HPDE6-E6E7 (cell line): ENCODE data around the gene SETD6.

ENCODE experiments used
- DNase-seq: peaks from one replicate; pipeline ENCODE4 v3.0.0; 2011; ENCODE audit warnings: missing footprints; ENCODE audit errors: extremely low spot score

Gene SETD6

DNA sequence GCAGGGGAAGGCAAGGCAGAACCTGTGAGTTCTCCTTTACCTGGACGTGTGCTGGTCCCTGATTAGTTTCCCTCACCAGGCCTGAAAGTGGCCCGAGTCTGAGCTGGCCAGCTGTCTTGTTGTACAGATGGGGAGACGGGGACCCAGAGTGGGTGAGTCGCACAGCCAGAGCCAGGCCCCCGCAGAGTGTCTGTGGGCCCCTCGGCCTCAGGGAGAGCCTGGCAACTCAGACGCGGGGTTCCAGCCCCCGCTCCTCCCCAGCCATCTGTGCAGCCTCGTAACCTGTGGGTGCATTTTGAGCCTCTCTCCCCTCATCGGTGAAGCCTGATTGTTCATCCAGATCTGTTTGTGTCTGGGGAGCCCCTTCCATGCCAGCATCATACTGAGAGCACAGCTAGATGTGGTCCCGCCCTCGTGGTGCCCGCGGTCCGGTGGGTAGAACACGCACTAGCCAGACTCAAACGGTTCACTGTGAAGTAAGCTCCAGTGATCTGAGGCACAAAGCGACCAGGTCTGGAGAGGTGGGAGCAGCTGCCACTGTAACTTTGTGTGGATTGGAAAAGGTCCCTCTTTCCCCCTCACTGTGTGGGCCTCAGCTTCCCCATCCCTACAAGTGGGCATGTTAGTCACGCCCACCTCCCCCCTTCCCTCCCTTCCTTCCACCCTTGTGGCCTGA, 21.4 kb upstream of the SETD6 start:
- DNase-seq: no peak

DNA sequence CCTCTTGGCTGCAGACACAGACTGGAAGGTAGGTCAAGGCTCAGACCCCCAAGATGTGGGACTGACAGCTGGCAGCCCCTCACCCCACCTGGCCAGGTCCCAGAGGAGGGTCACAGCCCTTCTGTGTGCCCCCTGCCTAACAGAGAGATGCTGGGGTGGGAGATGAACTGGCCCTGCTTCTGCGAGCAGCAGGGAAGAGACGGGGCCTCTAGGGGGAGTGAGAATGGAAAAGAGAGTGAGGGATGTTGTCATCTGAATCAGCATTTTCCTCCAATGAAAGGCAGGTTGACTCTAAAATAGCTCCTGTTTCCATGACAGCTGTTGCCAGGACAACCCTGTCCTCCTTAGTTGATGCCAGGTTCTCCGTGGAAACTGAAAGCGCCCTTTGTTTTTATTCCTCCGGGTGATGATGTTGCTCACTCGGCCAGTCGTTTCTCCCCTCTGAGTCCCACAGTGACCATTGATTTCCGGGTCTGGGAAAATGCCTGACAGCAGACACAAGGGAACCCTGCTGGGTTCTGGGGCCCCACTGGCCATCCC, 20.3 kb upstream of the SETD6 start:
- peak; percentile 94 for DNase-seq

DNA sequence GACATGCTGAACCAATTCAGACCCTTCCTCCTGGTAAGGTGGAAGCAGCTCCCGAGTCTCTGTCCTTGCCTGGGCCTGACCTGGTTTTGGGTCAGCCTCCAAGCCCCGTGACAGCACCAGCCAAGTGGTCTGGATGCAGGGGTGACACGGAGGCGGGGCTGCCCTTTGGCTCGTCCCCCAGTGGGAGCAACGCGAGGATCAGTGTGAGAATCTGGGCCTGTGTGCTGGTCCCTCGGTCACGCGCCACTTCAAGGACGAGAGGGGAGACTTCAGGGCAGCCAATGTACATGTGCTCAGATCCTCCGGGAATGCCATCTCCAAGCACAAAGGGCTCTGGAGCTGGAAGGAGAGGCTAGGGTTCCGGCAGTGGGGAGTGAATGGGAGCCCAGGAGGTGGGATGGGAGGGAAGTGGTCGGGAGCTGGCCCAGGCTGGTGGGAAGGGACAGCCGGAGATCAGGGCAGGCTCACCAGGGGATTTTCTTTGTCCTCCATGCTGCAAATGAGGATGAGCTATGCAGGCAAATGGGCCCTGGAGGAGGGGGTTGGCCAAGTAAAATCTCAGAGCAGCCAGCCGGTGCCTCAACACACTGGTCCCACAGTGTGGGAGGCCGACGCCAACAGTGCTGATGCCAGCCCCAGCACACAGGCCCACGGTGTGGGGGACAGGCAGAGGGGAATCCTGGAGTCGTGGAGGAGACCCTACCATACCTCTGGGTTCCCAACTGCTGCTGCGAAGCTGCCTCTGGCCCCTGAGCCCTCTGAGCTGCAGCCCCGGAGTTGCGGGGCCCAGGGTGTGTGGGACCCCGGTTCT, 19.6 kb upstream of the SETD6 start:
- DNase-seq: no peak

DNA sequence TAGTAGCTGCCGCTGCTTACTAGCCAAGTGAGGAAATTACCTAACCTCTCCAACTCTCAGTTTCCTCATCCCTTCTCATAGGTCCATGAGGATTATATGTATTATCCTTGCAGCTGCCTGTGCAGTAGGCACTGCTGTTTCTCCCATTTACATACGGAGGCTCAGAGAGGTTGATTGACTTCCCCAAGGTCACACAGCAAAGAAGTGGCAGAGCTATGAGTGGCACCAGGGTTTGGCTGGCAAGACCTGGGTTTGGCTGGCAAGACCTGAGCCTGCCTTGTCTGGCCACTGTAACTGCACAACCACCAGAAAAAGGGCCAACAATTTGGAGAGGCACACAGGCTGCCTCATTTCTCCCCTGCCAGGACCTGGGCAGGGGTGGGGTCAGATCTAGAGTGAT, 17.8 kb upstream of the SETD6 start:
- no peak for DNase-seq

DNA sequence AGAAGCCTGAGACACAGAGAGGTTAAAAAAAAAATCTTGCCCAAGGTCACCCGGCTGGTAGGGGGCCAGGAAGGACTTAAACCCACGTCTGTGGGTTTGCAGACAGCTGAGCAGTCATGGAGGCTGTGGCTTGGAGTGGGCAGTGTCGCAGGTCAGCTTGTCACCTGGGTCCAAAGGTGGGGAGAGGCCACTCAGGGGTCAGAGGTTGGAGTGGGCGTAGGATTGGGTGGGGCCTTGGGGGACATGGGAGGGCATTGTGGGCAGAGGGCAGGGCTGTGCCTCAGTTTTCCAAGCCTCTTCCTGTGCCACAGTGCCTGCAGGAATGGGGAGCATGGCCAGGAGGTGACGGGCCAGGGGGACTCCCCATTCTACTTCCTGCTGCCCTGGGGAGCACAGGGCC, 17.4 kb upstream of the SETD6 start:
- no peak for DNase-seq

DNA sequence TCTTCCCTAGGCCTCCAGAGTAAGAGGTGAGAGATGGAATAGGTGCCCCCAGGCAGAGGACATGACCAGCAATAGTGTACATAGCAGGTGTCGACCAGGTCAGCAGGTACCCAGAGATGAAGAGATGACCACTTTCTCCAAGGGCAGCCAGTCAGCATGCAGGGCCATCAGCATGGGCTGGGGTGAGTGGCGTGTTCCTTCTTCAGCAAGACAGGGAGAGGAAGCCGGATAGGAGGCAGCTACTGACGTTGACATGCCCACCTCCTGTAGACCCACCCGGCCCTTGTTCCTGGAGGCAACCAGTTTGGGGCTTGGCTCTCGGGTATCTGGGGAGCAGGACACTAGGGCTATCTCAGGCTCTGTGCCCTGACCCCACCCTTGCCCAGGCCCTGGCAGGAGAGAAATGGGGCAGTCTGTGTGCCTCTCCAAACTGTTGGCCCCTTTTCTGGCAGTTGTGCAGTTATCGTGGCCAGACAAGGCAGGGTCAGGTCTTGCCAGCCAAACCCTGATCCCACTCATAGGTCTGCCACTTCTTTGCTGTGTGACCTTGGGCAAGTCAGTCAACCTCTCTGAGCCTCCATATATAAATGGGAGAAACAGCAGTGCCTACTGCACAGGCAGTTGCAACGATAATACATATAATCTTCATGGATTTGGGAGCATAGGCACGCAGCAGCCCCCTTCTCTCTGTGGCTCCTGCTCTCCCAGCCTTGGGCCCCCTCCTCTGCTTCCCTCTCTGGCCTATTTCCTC, 16.8 kb upstream of the SETD6 start:
- no peak for DNase-seq

DNA sequence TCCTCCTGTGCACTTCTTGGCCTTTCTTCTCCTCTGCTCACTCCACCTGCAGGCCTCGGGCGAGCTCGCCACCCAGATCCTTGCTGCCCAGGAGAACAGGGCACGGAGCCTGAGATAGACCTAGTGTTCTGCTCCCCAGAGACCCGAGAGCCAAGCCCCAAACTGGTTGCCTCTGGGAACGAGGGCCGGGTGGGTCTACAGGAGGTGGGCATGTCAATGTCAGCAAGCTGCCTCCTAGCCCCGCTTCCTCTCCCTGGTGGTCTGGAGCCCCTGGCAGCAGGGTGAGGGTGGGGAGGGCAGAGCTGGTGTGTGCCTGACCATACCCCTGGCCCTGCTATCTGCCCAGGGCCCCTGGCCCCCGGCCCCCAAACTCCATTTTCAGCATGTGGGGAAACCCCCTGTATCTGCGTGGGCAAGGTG, 16.2 kb upstream of the SETD6 start:
- no peak for DNase-seq

DNA sequence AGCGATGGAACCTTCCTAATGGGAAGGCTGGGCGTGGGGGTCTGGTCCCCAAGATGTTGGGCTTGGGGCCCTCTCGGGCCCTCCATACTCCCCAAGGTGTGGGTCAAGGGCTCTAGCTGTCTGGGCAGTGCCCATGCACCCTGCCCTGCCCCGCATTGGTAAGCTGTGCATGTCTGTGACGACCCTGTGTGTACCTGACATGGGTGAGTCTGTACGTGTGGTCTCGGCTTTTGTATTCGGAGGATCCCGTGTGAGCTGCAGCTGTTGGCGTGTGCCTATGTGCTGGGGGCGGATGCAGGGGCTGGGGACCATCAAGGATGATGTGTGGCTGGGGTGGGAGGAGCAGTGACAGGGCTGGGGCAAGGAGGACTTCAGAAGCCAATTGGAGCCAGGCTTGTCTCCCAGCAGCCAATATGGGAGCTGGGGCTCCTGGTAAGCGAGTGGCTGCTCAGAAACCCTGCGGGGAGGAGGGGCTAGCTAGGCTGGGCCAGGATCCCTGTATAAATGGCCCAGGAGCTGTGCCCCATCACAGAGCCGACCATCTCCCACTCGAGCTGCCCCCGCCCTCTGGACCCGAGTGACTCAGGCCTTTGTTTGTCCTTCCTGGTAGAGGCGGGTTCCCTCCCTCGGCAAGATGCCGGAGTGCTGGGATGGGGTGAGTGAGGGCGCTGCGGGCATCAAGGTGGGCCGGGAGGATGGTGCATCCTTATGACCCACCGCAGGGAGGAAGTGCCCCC, 15.5 kb upstream of the SETD6 start, which contains the start of gene NDRG4:
Gene NDRG4 (plus strand): TSS at position 529 of the 737 bp plus-strand sequence. CDS start 106 bp downstream, at position 635.
- peak; percentile 84 for DNase-seq

DNA sequence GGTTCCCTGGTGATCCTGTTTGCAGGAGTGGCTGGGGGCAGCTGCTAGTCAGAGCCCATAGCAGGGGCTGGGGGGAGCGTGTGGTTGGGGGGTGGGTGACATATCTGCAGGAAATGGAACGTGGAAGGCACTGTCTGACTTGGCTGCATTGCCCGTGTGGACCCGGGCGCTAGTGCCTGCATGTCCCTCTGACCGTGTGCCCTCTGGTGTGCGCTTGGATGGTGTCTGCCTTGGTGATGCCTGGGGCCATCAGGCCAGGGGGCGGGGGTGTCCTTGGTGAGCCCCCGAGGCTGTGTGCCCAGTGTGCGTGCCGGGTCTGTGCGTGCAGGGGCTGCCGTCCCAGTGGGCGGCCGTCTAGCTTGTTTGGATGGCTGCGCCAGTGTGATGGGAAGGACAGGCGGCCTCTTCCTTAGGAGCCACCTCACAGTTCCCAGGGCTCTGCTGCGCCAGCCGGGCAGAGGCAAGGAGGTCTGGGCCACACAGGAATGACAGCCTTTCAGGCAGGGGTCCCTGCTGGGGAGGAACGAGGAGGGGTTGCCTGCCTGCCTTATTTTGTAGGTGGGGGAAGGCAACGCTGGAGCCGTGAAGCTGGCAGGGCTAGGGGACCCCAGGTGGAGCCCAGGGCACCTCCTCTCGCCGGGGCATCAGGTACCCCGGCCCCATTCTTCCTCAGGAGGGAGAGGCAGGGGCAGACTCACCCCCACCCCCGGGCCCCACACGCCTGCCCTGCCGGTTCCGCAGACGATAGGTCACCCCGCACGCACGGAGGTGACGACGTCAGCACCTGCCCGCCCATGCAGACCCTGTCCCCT, 14.7 kb upstream of the SETD6 start:
- no peak for DNase-seq

DNA sequence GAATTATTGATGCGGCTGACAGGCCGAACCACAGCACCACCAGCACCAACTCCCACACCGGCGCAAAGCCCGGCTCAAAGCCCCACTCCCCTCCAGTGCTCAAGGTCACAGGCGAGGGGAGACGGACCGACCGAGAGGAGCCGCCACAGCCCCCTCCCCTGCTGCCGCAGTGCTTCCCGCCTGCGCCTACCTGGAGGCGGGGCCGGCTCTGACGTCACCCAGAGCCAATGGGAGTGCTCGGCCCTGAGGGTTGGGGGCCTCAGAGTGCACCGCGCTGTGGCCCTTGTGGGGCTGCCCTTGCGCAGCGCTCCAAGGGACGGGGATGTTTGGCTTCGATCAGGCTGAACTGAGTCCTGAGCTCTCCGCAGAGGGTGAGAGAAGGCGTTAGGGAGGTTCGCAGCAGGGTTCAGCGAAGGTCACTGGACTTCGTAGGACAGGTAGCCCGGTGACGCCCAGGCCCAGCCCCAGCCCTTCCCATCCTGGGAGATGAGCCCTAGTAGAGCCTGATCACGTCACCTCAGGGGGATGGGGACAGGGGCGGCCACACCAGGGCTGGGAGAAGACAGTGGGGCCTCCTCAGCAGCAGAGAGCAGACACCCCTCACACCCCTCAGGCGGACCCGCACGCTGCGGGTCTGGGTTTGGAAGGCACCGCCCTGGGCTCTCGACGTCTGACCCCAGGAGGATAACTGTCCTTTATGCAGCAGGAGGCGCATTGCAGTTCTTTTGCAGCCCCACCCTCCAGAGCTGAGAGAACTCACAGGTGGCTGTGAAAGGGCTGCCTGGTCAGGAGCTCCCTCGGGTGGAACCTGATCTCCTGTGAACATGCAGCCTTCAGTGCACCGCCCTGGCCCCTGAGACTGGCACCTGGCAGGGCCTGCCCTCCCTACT, 13.8 kb upstream of the SETD6 start:
- DNase-seq: no peak

DNA sequence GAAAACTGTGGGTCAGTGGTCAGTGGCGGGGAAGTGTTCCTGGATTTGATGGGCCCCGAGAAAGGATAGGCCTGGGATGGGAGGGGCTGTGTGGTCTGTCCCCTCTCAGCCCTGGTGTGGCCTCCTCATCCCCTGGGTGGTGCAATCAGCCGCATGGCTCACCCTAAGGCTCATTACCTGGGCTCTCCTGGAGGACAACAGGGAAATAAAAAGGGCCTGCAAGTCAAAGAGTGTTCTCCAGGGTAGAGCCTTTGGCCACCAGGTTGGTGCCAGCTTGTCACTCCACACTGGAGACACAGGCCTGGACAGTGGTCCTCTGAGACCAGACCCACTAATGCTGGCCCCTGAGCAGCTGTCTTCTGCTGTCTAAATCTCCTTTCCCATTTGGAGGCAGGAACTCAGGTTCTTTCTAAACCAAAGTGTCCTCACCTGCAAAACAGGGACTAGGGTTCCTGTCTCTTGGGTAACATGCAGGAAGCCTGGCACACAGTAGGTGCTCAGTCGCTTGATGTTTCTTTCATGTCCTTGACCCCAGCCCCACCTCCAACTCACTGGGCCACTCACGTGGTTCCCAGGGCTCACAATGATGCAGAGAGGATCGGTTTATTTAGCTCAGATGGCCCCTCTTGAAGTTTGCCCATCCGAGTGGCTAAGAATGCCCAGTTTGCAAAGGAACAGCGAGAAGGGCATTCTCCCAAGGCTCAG, 12.9 kb upstream of the SETD6 start:
- DNase-seq: no peak

DNA sequence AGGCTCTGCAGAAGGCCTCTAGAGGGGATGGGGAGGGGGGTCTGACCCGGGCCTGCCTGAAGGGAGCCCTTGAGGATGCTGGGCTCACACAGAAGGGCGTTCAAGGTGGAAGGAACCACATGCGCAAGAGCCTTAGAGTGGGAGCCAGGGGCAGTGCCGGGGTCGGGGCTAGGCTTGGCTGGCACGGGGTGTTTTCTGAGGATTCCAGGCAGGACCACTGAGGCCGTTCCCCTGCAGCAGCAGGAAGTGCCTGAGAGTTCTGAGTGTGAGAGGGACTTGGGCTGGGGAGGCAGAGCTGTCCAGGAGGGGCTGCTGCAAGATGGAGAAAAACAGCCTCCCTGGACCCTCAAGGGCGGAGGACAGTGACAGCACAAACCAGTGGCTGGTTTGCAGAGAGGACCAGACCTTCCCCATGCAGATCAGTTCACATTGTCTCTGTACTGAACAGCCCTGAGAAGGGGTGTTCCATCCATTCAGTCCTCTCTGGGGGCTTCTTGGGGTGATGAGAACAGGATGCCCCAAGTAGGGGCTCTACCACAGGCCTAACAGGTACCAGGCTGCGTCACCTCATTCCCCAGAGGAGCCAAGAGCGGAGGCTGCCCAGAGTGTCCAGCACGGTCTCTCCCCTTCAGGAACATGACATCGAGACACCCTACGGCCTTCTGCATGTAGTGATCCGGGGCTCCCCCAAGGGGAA, 12.0 kb upstream of the SETD6 start:
- no peak for DNase-seq

DNA sequence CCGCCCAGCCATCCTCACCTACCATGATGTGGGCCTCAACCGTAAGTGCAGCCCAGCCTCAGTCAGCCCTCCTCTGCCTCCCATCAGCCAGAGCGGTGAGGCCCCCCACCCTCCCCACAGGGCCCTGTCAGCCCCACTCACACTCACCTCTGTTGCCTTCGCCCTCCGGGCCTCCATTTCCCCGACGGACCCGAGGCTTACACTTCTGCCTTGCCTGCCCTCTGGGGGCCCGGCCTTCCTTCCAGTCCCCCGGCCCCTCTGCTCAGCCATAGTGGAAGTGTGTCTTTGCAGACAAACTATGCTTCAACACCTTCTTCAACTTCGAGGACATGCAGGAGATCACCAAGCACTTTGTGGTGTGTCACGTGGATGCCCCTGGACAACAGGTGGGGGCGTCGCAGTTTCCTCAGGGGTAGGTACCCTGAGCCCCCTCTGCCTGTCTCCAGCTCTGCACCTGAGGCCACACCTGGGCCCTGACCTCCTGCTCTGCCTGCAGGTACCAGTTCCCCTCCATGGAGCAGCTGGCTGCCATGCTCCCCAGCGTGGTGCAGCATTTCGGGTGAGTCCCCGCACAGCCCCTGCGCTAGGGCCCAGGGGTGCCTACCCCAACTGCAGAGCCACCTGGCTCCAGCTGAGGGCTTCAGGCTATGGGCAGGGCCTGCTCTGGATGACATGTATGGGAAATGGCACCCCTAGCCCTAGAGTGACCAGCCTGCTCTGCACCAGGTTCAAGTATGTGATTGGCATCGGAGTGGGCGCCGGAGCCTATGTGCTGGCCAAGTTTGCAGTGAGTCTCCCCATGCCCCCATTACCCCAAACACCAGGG, 11.2 kb upstream of the SETD6 start:
- no peak for DNase-seq

DNA sequence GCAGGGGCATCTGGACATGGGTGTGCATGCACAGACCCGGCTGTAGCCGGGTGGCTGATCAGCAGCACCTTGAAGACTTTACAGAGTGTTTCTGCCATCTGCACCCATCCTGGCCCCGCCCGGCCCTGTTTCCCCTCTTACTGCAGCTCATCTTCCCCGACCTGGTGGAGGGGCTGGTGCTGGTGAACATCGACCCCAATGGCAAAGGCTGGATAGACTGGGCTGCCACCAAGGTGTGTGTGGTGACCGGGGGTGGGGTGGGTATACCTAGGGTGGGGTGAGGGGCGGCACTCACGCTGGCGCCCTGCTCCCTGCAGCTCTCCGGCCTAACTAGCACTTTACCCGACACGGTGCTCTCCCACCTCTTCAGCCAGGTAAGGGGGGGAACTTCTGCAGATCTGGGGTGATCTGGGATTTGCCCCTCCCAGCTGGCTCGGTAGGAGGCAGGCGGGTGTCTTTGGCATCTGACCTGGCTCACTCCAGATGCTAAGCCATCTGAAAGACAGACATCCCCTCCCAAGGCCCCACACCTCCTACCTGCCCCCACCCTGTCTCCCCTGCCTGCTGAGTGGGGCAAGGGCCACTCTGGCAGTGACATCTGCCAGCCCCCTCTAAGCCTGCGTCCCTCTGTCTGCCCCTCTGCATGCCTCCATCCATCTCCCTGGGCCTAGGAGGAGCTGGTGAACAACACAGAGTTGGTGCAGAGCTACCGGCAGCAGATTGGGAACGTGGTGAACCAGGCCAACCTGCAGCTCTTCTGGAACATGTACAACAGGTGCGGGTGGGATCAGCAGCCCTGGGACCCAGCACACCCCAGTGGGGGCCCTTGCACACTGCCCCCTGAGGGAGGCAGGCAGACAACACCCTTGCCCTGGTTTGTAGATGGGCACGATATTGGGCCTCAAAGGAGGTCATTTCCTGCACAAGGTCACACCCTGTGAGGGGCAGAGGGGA, 8.8 kb upstream of the SETD6 start:
- no peak for DNase-seq

DNA sequence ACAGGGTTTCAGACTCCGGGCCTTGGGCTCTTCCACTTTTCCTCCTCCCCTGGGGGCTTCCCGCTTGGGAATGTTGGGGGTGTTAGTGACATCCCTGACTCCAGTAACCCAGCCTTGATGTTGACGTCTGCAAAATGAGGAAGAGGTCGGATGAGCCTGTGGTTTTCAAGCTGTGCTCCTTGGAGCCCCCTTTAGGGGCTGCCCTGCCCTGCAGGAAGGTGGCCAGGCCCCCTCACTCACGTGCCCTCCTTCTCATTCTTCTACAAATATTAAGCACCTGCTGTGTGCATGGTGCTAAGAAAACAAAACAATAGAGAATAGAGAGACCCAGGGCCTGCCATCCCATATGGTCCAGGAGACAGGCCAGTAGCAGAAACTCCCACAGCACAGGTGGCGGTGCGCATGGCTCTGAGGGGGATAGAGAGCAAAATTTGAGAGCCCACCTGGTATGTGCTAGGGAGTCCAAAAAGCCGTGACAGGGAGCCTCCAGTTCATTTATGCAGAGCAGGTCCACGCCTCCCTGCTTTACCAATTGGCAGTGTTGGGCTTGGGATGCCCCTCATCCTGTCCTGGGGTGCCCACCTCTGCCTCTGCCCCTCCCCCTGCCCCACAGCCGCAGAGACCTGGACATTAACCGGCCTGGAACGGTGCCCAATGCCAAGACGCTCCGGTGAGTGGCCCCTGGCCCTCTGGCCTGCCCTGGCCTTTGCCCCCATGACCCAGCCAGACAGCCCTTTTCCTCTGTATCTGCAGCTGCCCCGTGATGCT, 7.9 kb upstream of the SETD6 start:
- no peak for DNase-seq
